OCI-LY7 (cell line): ENCODE measurements around the gene LRRC71. TPM values are rescaled to one million over a fixed set of nuclear protein-coding genes. Genes with fewer than 3 reads are reported as not detected.

Experiments
- BruUV-seq: library from RNA; stranded (reverse); fragments of 400-500 nt; replicated peaks from 2 replicates; lab custom pipeline; 2021; lab: Mats Ljungman, UMichigan
- CTCF ChIA-PET: fragments of 300-600 bp; sonication (Branson Sonifier 250); formaldehyde crosslinking; loops from one replicate; lab custom pipeline; 2022; ENCODE audit warnings: antibody characterized with exemption; ENCODE audit not compliant: unreplicated experiment; lab: Charles Lee
- POLR2A ChIA-PET: fragments of 300-600 bp; sonication (Branson Sonifier 250); formaldehyde crosslinking; loops from one replicate; lab custom pipeline; 2022; ENCODE audit warnings: antibody characterized with exemption; lab: Charles Lee
- DNase-seq: peaks from one replicate; pipeline ENCODE4 v3.0.0-alpha.2; 2015; ENCODE audit warnings: low spot score
- H2AFZ ChIP-seq: fragments of 200-600 bp; sonication (generic), shearing (Covaris generic); 2 replicates; pipeline ENCODE4 v1.6.1; 2014; ENCODE audit warnings: mild to moderate bottlenecking, antibody characterized with exemption, low read length, moderate library complexity
- H3K27ac ChIP-seq: fragments of 200-600 bp; sonication (generic); 2 replicates; pipeline ENCODE4 v1.5.1; 2014; ENCODE audit warnings: mixed run types, low read depth, mild to moderate bottlenecking, moderate library complexity, low read length, inconsistent platforms; ENCODE audit not compliant: poor library complexity, severe bottlenecking
- H3K36me3 ChIP-seq: fragments of 200-600 bp; sonication (generic); 2 replicates; pipeline ENCODE4 v1.6.1; 2014; ENCODE audit warnings: mild to moderate bottlenecking, antibody characterized with exemption, low read length, moderate library complexity, mixed read lengths; ENCODE audit not compliant: insufficient read depth
- H3K4me1 ChIP-seq: fragments of 200-600 bp; sonication (generic); 2 replicates; pipeline ENCODE4 v1.5.1; 2014; ENCODE audit warnings: mild to moderate bottlenecking, low read length; ENCODE audit not compliant: insufficient read depth, poor library complexity, severe bottlenecking
- H3K4me2 ChIP-seq: fragments of 200-600 bp; sonication (generic); 2 replicates; pipeline ENCODE4 v1.6.1; 2014; ENCODE audit warnings: mild to moderate bottlenecking, low read length
- H3K4me3 ChIP-seq: fragments of 200-600 bp; sonication (generic); 2 replicates; pipeline ENCODE4 v1.5.1; 2014; ENCODE audit warnings: mild to moderate bottlenecking, low read depth, low read length; ENCODE audit not compliant: poor library complexity, severe bottlenecking
- H3K79me2 ChIP-seq: fragments of 200-600 bp; sonication (generic); 2 replicates; pipeline ENCODE4 v1.6.1; 2016; ENCODE audit warnings: low read depth, mild to moderate bottlenecking, low read length, moderate library complexity, mixed read lengths; ENCODE audit not compliant: insufficient read depth
- H3K9me2 ChIP-seq: fragments of 200-600 bp; sonication (generic); 2 replicates; pipeline ENCODE4 v1.6.1; 2016; ENCODE audit warnings: mild to moderate bottlenecking, low read length, mixed read lengths; ENCODE audit not compliant: insufficient read depth
- H3K9me3 ChIP-seq: fragments of 200-600 bp; sonication (generic); 2 replicates; pipeline ENCODE4 v1.6.1; 2014; ENCODE audit warnings: mild to moderate bottlenecking, mixed run types, low read length, mixed read lengths
- H4K20me1 ChIP-seq: fragments of 200-600 bp; sonication (generic); 2 replicates; pipeline ENCODE4 v1.6.1; 2014; ENCODE audit warnings: mild to moderate bottlenecking, antibody characterized with exemption, low read length, moderate library complexity, mixed read lengths; ENCODE audit not compliant: insufficient read depth
- CTCF ChIP-seq: fragments of 200-600 bp; sonication (generic); conservative IDR thresholded peaks from 2 replicates; pipeline ENCODE4 v1.5.1; 2014; ENCODE audit warnings: mild to moderate bottlenecking, antibody characterized with exemption, low read length, moderate library complexity, mixed read lengths
- EZH2phosphoT487 ChIP-seq: fragments of 200-600 bp; sonication (generic); IDR thresholded peaks from 2 replicates; pipeline ENCODE4 v1.6.1; 2018; ENCODE audit warnings: low read depth, borderline replicate concordance, mild to moderate bottlenecking, mixed run types, antibody characterized with exemption, low read length, moderate library complexity, mixed read lengths
- intact Hi-C: fragments of 100-400 bp; cut with micrococcal nuclease; formaldehyde crosslinking; loops from one replicate; pipeline ENCODE4 v1.10.0; 2022; ENCODE audit not compliant: unreplicated experiment
- total RNA-seq, 2 experiments: library from RNA; depleted of rRNA in 1 of 2; stranded (reverse); fragments of >200 nt in 1 of 2; shearing (Covaris generic) in 1 of 2; gene quantifications; 2 replicates each; pipeline ENCODE4 v1.2.3, GENCODE V29; 2014 to 2022

The LRRC71 gene
- total RNA-seq, 2 experiments from 2014 or later: not detected

GRCh38 chr1:156943756-156944155, 23.3 kb downstream of the LRRC71 start:
- intact Hi-C loops: no loop called here
- Histone ChIP-seq H3K27ac (no peak overlapping the region), H3K9me2 (no peaks in the 10 kb centered on the region), H4K20me1 (no peaks in the 10 kb centered on the region), H3K4me3 (no peak overlapping the region), H3K36me3 (no peaks in the 10 kb centered on the region), H3K9me3 (no peaks in the 10 kb centered on the region), H3K4me1 (no peaks in the 10 kb centered on the region), H2AFZ (no peak overlapping the region), H3K79me2 (no peaks in the 10 kb centered on the region), H3K4me2 (no peak overlapping the region)
- BruUV-seq: no TSS peak
- TF ChIP-seq EZH2phosphoT487: no peak
- no peak for TF ChIP-seq CTCF
- ChIA-PET CTCF (no interaction called here), POLR2A (no interaction called here)
- no peak for DNase-seq

GRCh38 chr1:156944268-156944667, 23.8 kb downstream of the LRRC71 start:
- DNase-seq: no peak
- H3K9me3 ChIP-seq: no peaks in the 10 kb centered on the region
- H3K36me3 ChIP-seq: no peaks in the 10 kb centered on the region
- no peak overlapping the region for H2AFZ ChIP-seq
- H3K4me3 ChIP-seq: no peak overlapping the region
- no peaks in the 10 kb centered on the region for H3K79me2 ChIP-seq
- ChIA-PET CTCF (no interaction called here), POLR2A (no interaction called here)
- H3K4me1 ChIP-seq: no peaks in the 10 kb centered on the region
- no peaks in the 10 kb centered on the region for H3K9me2 ChIP-seq
- H4K20me1 ChIP-seq: no peaks in the 10 kb centered on the region
- intact Hi-C loops: no loop called here
- no peak overlapping the region for H3K27ac ChIP-seq
- no peak overlapping the region for H3K4me2 ChIP-seq
- BruUV-seq: no TSS peak
- TF ChIP-seq EZH2phosphoT487: no peak
- no peak for TF ChIP-seq CTCF

- no peaks in the 10 kb centered on the region for H3K9me2 ChIP-seq
- no peaks in the 10 kb centered on the region for H3K79me2 ChIP-seq
- no peaks in the 10 kb centered on the region for H3K36me3 ChIP-seq
- intact Hi-C loops: no loop called here
- H3K4me3 ChIP-seq: no peak overlapping the region
- CTCF ChIA-PET: no interaction called here
- no peak overlapping the region for H3K4me2 ChIP-seq
- H3K9me3 ChIP-seq: no peaks in the 10 kb centered on the region
- no peak overlapping the region for H3K27ac ChIP-seq
- no peak for TF ChIP-seq EZH2phosphoT487
- TF ChIP-seq CTCF: no peak
- no TSS peak for BruUV-seq
- H3K4me1 ChIP-seq: no peaks in the 10 kb centered on the region
- POLR2A ChIA-PET: no interaction called here
- H2AFZ ChIP-seq: no peak overlapping the region
- DNase-seq: no peak
- no peaks in the 10 kb centered on the region for H4K20me1 ChIP-seq
Observed at GRCh38 chr1:156944848-156945247, 24.4 kb downstream of the LRRC71 start.
